ENCODE results near the gene SERINC2. TPM values are rescaled to one million over a fixed set of nuclear protein-coding genes. Genes with fewer than 3 reads are reported as not detected.
"Not testable (repeated sequence)": the region's sequence is repeated elsewhere in the genome, so short reads cannot be mapped to it uniquely, and the experiment has no call there.

The SERINC2 gene
- total RNA-seq, 1 experiment from 2014 or later = 50.1 TPM

DNA sequence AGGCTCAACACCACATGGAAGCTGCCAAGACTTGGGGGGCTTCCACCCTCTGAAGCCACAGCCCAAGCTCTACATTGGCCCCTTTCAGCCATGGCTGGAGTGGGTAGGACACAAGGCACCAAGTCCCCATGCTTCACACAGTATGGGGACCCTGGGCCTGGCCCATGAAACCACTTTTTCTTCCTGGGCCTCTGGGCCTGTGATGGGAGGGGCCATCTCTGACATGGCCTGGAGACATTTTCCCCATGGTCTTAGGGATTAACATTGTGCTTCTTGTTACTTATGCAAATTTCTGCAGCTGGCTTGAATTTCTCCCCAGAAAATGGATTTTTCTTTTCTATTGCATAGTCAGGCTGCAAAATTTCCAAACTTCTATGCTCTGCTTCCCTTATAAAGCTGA lies 60.5 kb downstream of the SERINC2 start:
- CTCF ChIA-PET; H3K9me2 ChIP-seq (ENCODE audit: insufficient read depth); RAD21 ChIA-PET (ENCODE audit: low non-redundant PET in 1 of 2, low total read pairs in 2 of 2, uncharacterized antibody in 2 of 2, unreplicated experiment in 2 of 2); H3K9me3 ChIP-seq (ENCODE audit: control insufficient read depth in 1 of 2, insufficient read depth in 1 of 2, low read depth in 1 of 2, low read length in 2 of 2); H3K4me3 ChIP-seq (replicated peaks in 1 of 2; ENCODE audit: low read depth in 1 of 2, low read length in 2 of 2); H3K4me2 ChIP-seq (ENCODE audit: low read length); H3K9ac ChIP-seq (ENCODE audit: low read length); H3K79me2 ChIP-seq (ENCODE audit: insufficient read depth, low read length); intact Hi-C loops (cut with micrococcal nuclease); H3K27ac ChIP-seq (ENCODE audit: low read depth, low read length); H3K36me3 ChIP-seq (ENCODE audit: control insufficient read depth in 1 of 2, insufficient read depth in 2 of 2, low read length in 2 of 2); ATAC-seq; BruUV-seq (replicated peaks); H2AFZ ChIP-seq (ENCODE audit: low read depth, low read length, poor library complexity, severe bottlenecking); POLR2A ChIA-PET; DNase-seq (ENCODE audit: low read depth, low spot score); H4K20me1 ChIP-seq (ENCODE audit: insufficient read depth); H3K27me3 ChIP-seq (ENCODE audit: insufficient read depth, low read length): not testable (repeated sequence)
- peaks cover 0 to 15% of the 10 kb centered on the region in 2 experiments; a peak in 2 of 4 replicates for H3K4me1 ChIP-seq (ENCODE audit: control insufficient read depth in 1 of 2, insufficient read depth in 2 of 2, low read length in 2 of 2)

DNA sequence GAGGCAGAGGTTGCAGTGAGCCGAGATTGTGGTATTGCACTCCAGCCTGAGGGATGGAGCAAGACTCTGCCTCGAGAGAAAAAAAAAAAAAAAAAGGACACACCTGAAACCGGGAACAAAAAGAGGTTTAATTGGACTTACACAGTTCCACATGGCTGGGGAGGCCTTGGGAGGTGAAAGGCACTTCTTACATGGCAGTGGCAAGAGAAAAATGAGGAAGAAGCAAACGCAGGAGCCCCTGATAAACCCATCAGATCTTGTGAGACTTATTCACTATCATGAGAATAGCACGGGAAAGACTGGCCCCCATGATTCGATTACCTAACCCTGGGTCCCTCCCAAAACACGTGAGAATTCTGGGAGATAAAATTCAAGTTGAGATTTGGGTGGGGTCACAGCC lies 61.6 kb downstream of the SERINC2 start:
- H4K20me1 ChIP-seq (ENCODE audit: insufficient read depth); DNase-seq (ENCODE audit: low read depth, low spot score); RAD21 ChIA-PET (ENCODE audit: low non-redundant PET in 1 of 2, low total read pairs in 2 of 2, uncharacterized antibody in 2 of 2, unreplicated experiment in 2 of 2); H2AFZ ChIP-seq (ENCODE audit: low read depth, low read length, poor library complexity, severe bottlenecking); H3K9me2 ChIP-seq (ENCODE audit: insufficient read depth); H3K27ac ChIP-seq (ENCODE audit: low read depth, low read length); CTCF ChIA-PET; BruUV-seq (replicated peaks); H3K79me2 ChIP-seq (ENCODE audit: insufficient read depth, low read length); H3K27me3 ChIP-seq (ENCODE audit: insufficient read depth, low read length); H3K9me3 ChIP-seq (ENCODE audit: control insufficient read depth in 1 of 2, insufficient read depth in 1 of 2, low read depth in 1 of 2, low read length in 2 of 2); H3K9ac ChIP-seq (ENCODE audit: low read length); POLR2A ChIA-PET; H3K4me3 ChIP-seq (replicated peaks in 1 of 2; ENCODE audit: low read depth in 1 of 2, low read length in 2 of 2); intact Hi-C loops (cut with micrococcal nuclease); ATAC-seq; H3K36me3 ChIP-seq (ENCODE audit: control insufficient read depth in 1 of 2, insufficient read depth in 2 of 2, low read length in 2 of 2); H3K4me2 ChIP-seq (ENCODE audit: low read length): not testable (repeated sequence)
- H3K4me1 ChIP-seq (ENCODE audit: control insufficient read depth in 1 of 2, insufficient read depth in 2 of 2, low read length in 2 of 2) = peaks cover 0 to 15% of the 10 kb centered on the region in 2 experiments; a peak in 2 of 4 replicates

DNA sequence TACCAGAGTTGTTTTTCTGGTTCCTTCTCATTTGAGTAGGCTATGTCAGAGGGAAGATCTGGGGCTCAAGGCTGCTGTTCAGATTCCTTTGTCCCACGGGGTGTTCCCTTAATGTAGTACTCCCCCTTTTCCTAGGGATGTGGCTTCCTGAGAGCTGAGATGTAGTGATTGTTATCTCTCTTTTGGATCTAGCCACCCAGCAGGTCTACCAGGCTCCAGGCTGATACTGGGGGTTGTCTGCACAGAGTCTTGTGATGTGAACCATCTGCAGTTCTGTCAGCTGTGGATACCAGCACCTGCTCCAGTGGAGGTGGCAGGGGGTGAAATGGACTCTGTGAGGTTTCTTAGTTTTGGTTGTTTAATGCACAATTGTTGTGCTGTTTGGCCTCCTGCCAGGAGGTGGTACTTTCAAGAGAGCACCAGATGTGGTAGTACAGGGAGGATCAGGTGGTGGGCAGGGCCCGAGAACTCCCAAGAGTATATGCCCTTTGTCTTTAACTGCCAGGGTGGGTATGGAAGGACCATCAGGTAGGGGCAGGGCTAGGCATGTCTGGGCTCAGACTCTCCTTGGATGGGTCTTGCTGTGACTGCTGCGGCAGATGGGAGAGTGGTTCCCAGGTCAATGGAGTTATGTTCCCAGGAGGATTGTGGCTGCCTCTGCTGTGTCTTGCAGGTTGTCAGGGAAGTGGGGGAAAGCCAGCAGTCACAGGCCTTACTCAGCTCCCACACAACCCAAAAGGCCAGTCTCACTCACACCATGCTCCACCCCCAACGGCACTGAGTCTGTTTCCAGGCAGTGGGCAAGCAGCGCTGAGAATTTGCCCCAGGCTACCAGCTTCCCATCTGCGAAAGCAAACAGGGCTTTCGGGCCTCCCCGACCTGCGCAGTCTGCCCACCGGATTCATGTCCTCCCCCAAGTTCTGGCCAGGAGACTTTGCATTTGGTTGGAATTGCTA lies 64.2 kb downstream of the SERINC2 start:
- no peaks in the 10 kb centered on the region for H3K27me3 ChIP-seq (ENCODE audit: insufficient read depth, low read length)
- H3K4me2 ChIP-seq (ENCODE audit: low read length) = no peak overlapping the region
- H3K4me1 ChIP-seq (ENCODE audit: control insufficient read depth in 1 of 2, insufficient read depth in 2 of 2, low read length in 2 of 2) = peaks cover 0 to 2% of the 10 kb centered on the region in 2 experiments; a peak in 2 of 4 replicates
- ChIA-PET CTCF (no interaction called here), RAD21 (ENCODE audit: low non-redundant PET in 1 of 2, low total read pairs in 2 of 2, uncharacterized antibody in 2 of 2, unreplicated experiment in 2 of 2) (no interaction called here), POLR2A (no interaction called here)
- H3K9ac ChIP-seq (ENCODE audit: low read length) = no peak overlapping the region
- H3K4me3 ChIP-seq (replicated peaks in 1 of 2; ENCODE audit: low read depth in 1 of 2, low read length in 2 of 2) = no peak overlapping the region
- intact Hi-C loops (cut with micrococcal nuclease) = no loop called here
- no peak overlapping the region for H3K27ac ChIP-seq (ENCODE audit: low read depth, low read length)
- no peak for ATAC-seq
- H3K36me3 ChIP-seq (ENCODE audit: control insufficient read depth in 1 of 2, insufficient read depth in 2 of 2, low read length in 2 of 2) = no peaks in the 10 kb centered on the region
- no peak for TF ChIP-seq ZFX (IDR thresholded peaks at IDR 0.05)
- no peaks in the 10 kb centered on the region for H3K9me2 ChIP-seq (ENCODE audit: insufficient read depth)
- no TSS peak for BruUV-seq (replicated peaks)
- H4K20me1 ChIP-seq (ENCODE audit: insufficient read depth) = no peaks in the 10 kb centered on the region
- no peak for DNase-seq (ENCODE audit: low read depth, low spot score)
- no peaks in the 10 kb centered on the region for H3K9me3 ChIP-seq (ENCODE audit: control insufficient read depth in 1 of 2, insufficient read depth in 1 of 2, low read depth in 1 of 2, low read length in 2 of 2)
- no peaks in the 10 kb centered on the region for H3K79me2 ChIP-seq (ENCODE audit: insufficient read depth, low read length)
- H2AFZ ChIP-seq (ENCODE audit: low read depth, low read length, poor library complexity, severe bottlenecking) = no peak overlapping the region

Data from HCT116 (cell line).